Astrocyte (in vitro differentiated cells and primary cell): ENCODE measurements around the gene RSPH6A. TPM values are rescaled to one million over a fixed set of nuclear protein-coding genes. Genes with fewer than 3 reads are reported as not detected.

Source experiments
- DNase-seq: peaks from one replicate; pipeline ENCODE4 v3.0.0-alpha.2; 2010; ENCODE audit warnings: low read depth
- FAIRE-seq: peaks from 2 replicates; lab custom pipeline; 2011; peaks lifted over from hg19 to GRCh38; lab: Jason Lieb, UNC
- H2AFZ ChIP-seq: 2 replicates; pipeline ENCODE4 v1.6.0; 2012; ENCODE audit warnings: low read depth, low read length, inconsistent platforms
- H3K27ac ChIP-seq: 2 replicates; pipeline ENCODE4 v1.5.1; 2011; ENCODE audit warnings: low read depth, low read length, inconsistent platforms
- H3K27me3 ChIP-seq: 2 replicates; pipeline ENCODE4 v1.6.0; 2011; ENCODE audit warnings: low read length, inconsistent platforms; ENCODE audit not compliant: insufficient read depth
- H3K36me3 ChIP-seq: 2 replicates; pipeline ENCODE4 v1.5.1; 2011; ENCODE audit warnings: low read length, inconsistent platforms; ENCODE audit not compliant: insufficient read depth
- H3K4me1 ChIP-seq: 2 replicates; pipeline ENCODE4 v1.5.1; 2011; ENCODE audit warnings: low read length, inconsistent platforms; ENCODE audit not compliant: insufficient read depth
- H3K4me2 ChIP-seq: 2 replicates; pipeline ENCODE4 v1.6.0; 2012; ENCODE audit warnings: low read length, inconsistent platforms
- H3K4me3 ChIP-seq: 2 replicates; pipeline ENCODE4 v1.5.1; 2011; ENCODE audit warnings: low read depth, mild to moderate bottlenecking, low read length, inconsistent platforms; ENCODE audit not compliant: insufficient read depth
- H3K79me2 ChIP-seq: 2 replicates; pipeline ENCODE4 v1.6.0; 2012; ENCODE audit warnings: mild to moderate bottlenecking, low read length, inconsistent platforms; ENCODE audit not compliant: insufficient read depth
- H3K9ac ChIP-seq: 2 replicates; pipeline ENCODE4 v1.6.0; 2012; ENCODE audit warnings: mild to moderate bottlenecking, low read length, inconsistent platforms
- H3K9me3 ChIP-seq: 2 replicates; pipeline ENCODE4 v1.5.1; 2012; ENCODE audit warnings: low read depth, mild to moderate bottlenecking, low read length, inconsistent platforms; ENCODE audit not compliant: insufficient read depth
- H4K20me1 ChIP-seq: 2 replicates; pipeline ENCODE4 v1.6.0; 2012; ENCODE audit warnings: low read length, inconsistent platforms; ENCODE audit not compliant: insufficient read depth
- H3K27ac Mint-ChIP-seq: one replicate; pipeline ENCODE4 v1.8.0; 2021; ENCODE audit warnings: mild to moderate bottlenecking, mixed read lengths; ENCODE audit not compliant: unreplicated experiment
- H3K27me3 Mint-ChIP-seq: one replicate; pipeline ENCODE4 v1.8.0; 2021; ENCODE audit warnings: low read depth, mixed read lengths; ENCODE audit not compliant: unreplicated experiment
- H3K36me3 Mint-ChIP-seq: one replicate; pipeline ENCODE4 v1.8.0; 2021; ENCODE audit warnings: low read depth, mixed read lengths; ENCODE audit not compliant: unreplicated experiment
- H3K4me1 Mint-ChIP-seq: one replicate; pipeline ENCODE4 v1.8.0; 2021; ENCODE audit warnings: low read depth, mixed read lengths; ENCODE audit not compliant: unreplicated experiment
- H3K4me3 Mint-ChIP-seq: one replicate; pipeline ENCODE4 v1.8.0; 2021; ENCODE audit warnings: mild to moderate bottlenecking, moderate library complexity, mixed read lengths; ENCODE audit not compliant: unreplicated experiment
- H3K9me3 Mint-ChIP-seq: one replicate; pipeline ENCODE4 v1.8.0; 2021; ENCODE audit warnings: mild to moderate bottlenecking, mixed read lengths; ENCODE audit not compliant: unreplicated experiment
- EZH2 ChIP-seq: IDR thresholded peaks from 2 replicates; pipeline ENCODE4 v1.6.1; 2012; ENCODE audit warnings: mild to moderate bottlenecking, low read length, inconsistent platforms; ENCODE audit not compliant: insufficient read depth
- total RNA-seq: library from RNA; stranded (reverse); gene quantifications from 2 replicates; pipeline ENCODE4 v1.2.1, GENCODE V29; 2021
- TF ChIP-seq, protein P1 (sequence below): IDR thresholded peaks from 2 replicates; pipeline ENCODE4 v1.5.1; 2011; ENCODE audit warnings: low read depth, mild to moderate bottlenecking, inconsistent platforms, low read length, moderate library complexity; ENCODE audit not compliant: insufficient read depth

RSPH6A gene
- total RNA-seq, 1 donor from 2014 or later: 0.23 TPM

DNA sequence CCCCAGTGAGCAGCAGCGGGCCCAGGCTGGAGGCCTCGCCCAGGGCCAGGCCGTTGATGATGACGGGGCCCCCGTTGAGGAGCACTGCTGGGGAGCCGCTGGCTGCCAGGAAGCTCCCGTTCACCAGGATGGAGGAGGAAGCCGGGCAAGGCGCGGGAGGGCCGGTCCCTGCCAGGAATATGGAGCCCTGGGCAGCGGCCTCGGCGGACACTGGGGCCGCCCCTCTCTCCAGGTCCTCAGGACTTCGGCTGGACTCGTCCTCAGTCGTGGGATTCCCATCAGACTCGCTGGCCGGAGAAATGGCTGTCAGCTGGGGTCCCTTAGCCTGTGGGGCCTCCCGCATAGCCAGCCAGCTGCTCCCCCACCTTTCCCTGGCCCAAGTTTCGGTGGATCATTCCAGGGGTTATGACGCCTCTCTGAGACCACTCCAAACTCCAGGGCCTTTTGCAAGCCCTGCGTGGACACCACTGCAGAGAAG lies 48.2 kb downstream of the RSPH6A start:
- Histone ChIP-seq H3K4me3 (peak overlapping the region; percentile 85), H3K9me3 (no peaks in the 10 kb centered on the region), H3K9ac (peak overlapping the region; percentile 96), H3K27me3 (no peaks in the 10 kb centered on the region), H2AFZ (peak overlapping the region; percentile 43), H3K4me1 (peaks cover 37% of the 10 kb centered on the region), H3K36me3 (no peaks in the 10 kb centered on the region), H3K79me2 (peaks cover 12% of the 10 kb centered on the region), H4K20me1 (peaks cover 14% of the 10 kb centered on the region), H3K27ac (peak overlapping the region; percentile 95), H3K4me2 (peak overlapping the region; percentile 100)
- DNase-seq: no peak
- Mint-ChIP-seq H3K27ac (peak overlapping the region; percentile 80), H3K9me3 (no peaks in the 10 kb centered on the region), H3K4me3 (peak overlapping the region; percentile 87), H3K36me3 (peaks cover 3% of the 10 kb centered on the region), H3K4me1 (peaks cover 12% of the 10 kb centered on the region), H3K27me3 (peaks cover 2% of the 10 kb centered on the region)
- TF ChIP-seq, protein P1, sequence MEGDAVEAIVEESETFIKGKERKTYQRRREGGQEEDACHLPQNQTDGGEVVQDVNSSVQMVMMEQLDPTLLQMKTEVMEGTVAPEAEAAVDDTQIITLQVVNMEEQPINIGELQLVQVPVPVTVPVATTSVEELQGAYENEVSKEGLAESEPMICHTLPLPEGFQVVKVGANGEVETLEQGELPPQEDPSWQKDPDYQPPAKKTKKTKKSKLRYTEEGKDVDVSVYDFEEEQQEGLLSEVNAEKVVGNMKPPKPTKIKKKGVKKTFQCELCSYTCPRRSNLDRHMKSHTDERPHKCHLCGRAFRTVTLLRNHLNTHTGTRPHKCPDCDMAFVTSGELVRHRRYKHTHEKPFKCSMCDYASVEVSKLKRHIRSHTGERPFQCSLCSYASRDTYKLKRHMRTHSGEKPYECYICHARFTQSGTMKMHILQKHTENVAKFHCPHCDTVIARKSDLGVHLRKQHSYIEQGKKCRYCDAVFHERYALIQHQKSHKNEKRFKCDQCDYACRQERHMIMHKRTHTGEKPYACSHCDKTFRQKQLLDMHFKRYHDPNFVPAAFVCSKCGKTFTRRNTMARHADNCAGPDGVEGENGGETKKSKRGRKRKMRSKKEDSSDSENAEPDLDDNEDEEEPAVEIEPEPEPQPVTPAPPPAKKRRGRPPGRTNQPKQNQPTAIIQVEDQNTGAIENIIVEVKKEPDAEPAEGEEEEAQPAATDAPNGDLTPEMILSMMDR: no peak
- TF ChIP-seq EZH2: no peak
- FAIRE-seq: no peak

DNA sequence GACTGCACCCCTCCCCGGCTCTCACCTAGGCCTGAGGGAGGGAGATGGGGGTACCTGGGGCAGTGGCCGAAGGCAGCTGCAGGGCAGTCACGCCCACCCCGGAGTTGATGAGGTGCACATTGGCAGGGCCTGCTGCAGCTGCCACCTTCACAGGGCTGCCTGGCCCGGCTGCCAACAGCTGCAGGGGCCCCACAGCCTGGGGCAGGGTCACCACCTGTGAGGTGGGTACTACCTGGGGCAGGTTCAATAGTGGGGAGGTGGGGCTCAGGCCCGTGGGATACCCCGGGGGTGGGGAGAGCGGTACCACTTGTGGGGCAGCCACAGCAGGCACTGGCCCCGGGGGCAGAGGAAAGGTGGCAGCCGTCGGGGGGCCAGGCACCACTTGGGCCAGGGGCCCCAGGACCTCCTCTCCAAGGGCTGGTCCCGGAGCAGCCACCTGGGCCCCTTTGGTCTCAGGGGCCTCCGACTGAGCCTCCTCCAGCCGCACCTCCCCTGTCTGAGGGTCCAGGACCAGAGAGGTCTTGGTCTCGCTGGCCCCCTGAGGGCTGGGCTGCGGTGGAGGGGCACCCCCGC lies 48.7 kb downstream of the RSPH6A start:
- no peak for TF ChIP-seq EZH2
- TF ChIP-seq, protein P1: no peak
- Histone ChIP-seq H3K4me2 (peak overlapping the region; percentile 100), H3K79me2 (peaks cover 12% of the 10 kb centered on the region), H3K4me1 (peaks cover 37% of the 10 kb centered on the region), H3K27ac (peak overlapping the region; percentile 95), H4K20me1 (peaks cover 9% of the 10 kb centered on the region), H3K9ac (peak overlapping the region; percentile 96), H3K4me3 (peak overlapping the region; percentile 85), H2AFZ (no peak overlapping the region), H3K27me3 (no peaks in the 10 kb centered on the region), H3K9me3 (no peaks in the 10 kb centered on the region), H3K36me3 (no peaks in the 10 kb centered on the region)
- no peak for FAIRE-seq
- no peak for DNase-seq
- Mint-ChIP-seq H3K4me1 (peaks cover 11% of the 10 kb centered on the region), H3K27ac (no peak overlapping the region), H3K36me3 (peaks cover 3% of the 10 kb centered on the region), H3K4me3 (no peak overlapping the region), H3K27me3 (peaks cover 2% of the 10 kb centered on the region), H3K9me3 (no peaks in the 10 kb centered on the region)

DNA sequence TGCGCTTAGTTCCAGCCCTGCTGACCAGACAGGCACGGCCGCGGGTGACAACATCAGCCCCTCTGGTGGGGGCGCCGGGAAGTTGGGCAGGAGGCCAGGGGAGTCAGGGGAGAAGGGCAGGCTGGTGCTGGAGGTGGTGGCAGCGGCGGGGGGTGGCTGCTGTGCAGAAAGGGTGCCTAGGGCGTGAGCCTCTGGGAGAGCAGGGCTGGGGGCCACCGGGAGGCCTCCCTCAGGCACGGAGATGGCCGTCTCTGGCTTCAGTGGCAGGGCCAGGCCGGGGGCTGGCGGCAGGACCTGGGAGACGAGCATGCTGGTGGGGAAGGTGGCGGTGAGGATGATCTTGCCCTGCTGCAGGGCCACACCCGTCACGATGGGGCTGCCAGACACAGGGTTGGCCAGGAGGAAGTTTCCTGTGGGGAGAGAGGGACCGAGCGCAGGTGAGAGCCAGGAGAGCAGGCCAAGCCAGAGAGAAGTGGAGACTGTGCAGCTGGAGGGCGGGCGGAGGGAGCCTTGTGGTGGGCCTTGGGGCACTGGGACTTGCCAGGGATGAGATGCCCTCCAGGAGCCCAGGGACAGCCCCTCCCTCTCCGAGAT lies 49.3 kb downstream of the RSPH6A start:
- Mint-ChIP-seq H3K36me3 (no peaks in the 10 kb centered on the region), H3K27ac (peak overlapping the region; percentile 84), H3K4me1 (peaks cover 8% of the 10 kb centered on the region), H3K4me3 (no peak overlapping the region), H3K27me3 (peaks cover 2% of the 10 kb centered on the region), H3K9me3 (no peaks in the 10 kb centered on the region)
- Histone ChIP-seq H3K27ac (no peak overlapping the region), H3K4me3 (no peak overlapping the region), H3K9ac (no peak overlapping the region), H4K20me1 (peaks cover 3% of the 10 kb centered on the region), H3K9me3 (no peaks in the 10 kb centered on the region), H3K4me2 (no peak overlapping the region), H3K36me3 (no peaks in the 10 kb centered on the region), H3K4me1 (peaks cover 32% of the 10 kb centered on the region), H2AFZ (no peak overlapping the region), H3K27me3 (no peaks in the 10 kb centered on the region), H3K79me2 (peaks cover 12% of the 10 kb centered on the region)
- TF ChIP-seq EZH2: no peak
- TF ChIP-seq, protein P1: no peak
- FAIRE-seq (no peak), DNase-seq (no peak)
